ENCODE measurements around the gene SLC35C1. TPM values are rescaled to one million over a fixed set of nuclear protein-coding genes. Genes with fewer than 3 reads are reported as not detected.

Gene SLC35C1
- total and polyA plus RNA-seq, 2 donors from 2014 or later, result 5.7 to 20.6 TPM

GRCh38 chr11:45791524-45791923, 13.4 kb upstream of the SLC35C1 start:
- Histone ChIP-seq H3K9me3 (ENCODE audit: control insufficient read depth in 2 of 3, insufficient read depth in 1 of 3, low read length in 3 of 3) (no peaks in the 10 kb centered on the region), H3K36me3 (ENCODE audit: control insufficient read depth in 2 of 3, insufficient read depth in 3 of 3, low read length in 3 of 3) (no peaks in the 10 kb centered on the region), H3K27me3 (ENCODE audit: control insufficient read depth, insufficient read depth, low read length) (no peaks in the 10 kb centered on the region), H3K4me3 (ENCODE audit: low read length in 3 of 3) (no peak overlapping the region), H3K4me1 (ENCODE audit: control insufficient read depth in 2 of 3, insufficient read depth in 2 of 3, low read depth in 1 of 3, low read length in 3 of 3) (no peaks in the 10 kb centered on the region), H3K9ac (ENCODE audit: low read length in 3 of 3) (no peak overlapping the region), H3K27ac (ENCODE audit: low read depth in 2 of 2, low read length in 2 of 2) (no peak overlapping the region)
- intact Hi-C loops (cut with DNase I), result no loop called here
- DNase-seq (no peak), FAIRE-seq (no peak)
- no peak for TF ChIP-seq CTCF (IDR thresholded peaks at IDR 0.05; ENCODE audit: borderline replicate concordance, extremely low read depth, insufficient read depth)

- no peak for FAIRE-seq
- H3K4me3 ChIP-seq (ENCODE audit: low read length in 3 of 3), result no peak overlapping the region
- H3K27me3 ChIP-seq (ENCODE audit: control insufficient read depth, insufficient read depth, low read length), result no peaks in the 10 kb centered on the region
- intact Hi-C loops (cut with DNase I), result no loop called here
- H3K9ac ChIP-seq (ENCODE audit: low read length in 3 of 3), result no peak overlapping the region
- TF ChIP-seq CTCF (IDR thresholded peaks at IDR 0.05; ENCODE audit: borderline replicate concordance, extremely low read depth, insufficient read depth), result no peak
- no peaks in the 10 kb centered on the region for H3K9me3 ChIP-seq (ENCODE audit: control insufficient read depth in 2 of 3, insufficient read depth in 1 of 3, low read length in 3 of 3)
- H3K4me1 ChIP-seq (ENCODE audit: control insufficient read depth in 2 of 3, insufficient read depth in 2 of 3, low read depth in 1 of 3, low read length in 3 of 3), result no peaks in the 10 kb centered on the region
- no peak overlapping the region for H3K27ac ChIP-seq (ENCODE audit: low read depth in 2 of 2, low read length in 2 of 2)
- no peaks in the 10 kb centered on the region for H3K36me3 ChIP-seq (ENCODE audit: control insufficient read depth in 2 of 3, insufficient read depth in 3 of 3, low read length in 3 of 3)
- no peak for DNase-seq
Measured at GRCh38 chr11:45794169-45794568, 10.8 kb upstream of the SLC35C1 start.

GRCh38 chr11:45795379-45795778, 9.6 kb upstream of the SLC35C1 start:
- no peak for TF ChIP-seq CTCF (IDR thresholded peaks at IDR 0.05; ENCODE audit: borderline replicate concordance, extremely low read depth, insufficient read depth)
- Histone ChIP-seq H3K4me3 (ENCODE audit: low read length in 3 of 3) (no peak overlapping the region), H3K27ac (ENCODE audit: low read depth in 2 of 2, low read length in 2 of 2) (no peak overlapping the region), H3K9ac (ENCODE audit: low read length in 3 of 3) (no peak overlapping the region), H3K9me3 (ENCODE audit: control insufficient read depth in 2 of 3, insufficient read depth in 1 of 3, low read length in 3 of 3) (no peaks in the 10 kb centered on the region), H3K36me3 (ENCODE audit: control insufficient read depth in 2 of 3, insufficient read depth in 3 of 3, low read length in 3 of 3) (no peaks in the 10 kb centered on the region), H3K4me1 (ENCODE audit: control insufficient read depth in 2 of 3, insufficient read depth in 2 of 3, low read depth in 1 of 3, low read length in 3 of 3) (no peaks in the 10 kb centered on the region), H3K27me3 (ENCODE audit: control insufficient read depth, insufficient read depth, low read length) (no peaks in the 10 kb centered on the region)
- no peak for DNase-seq
- FAIRE-seq, result no peak
- intact Hi-C loops (cut with DNase I), result no loop called here

GRCh38 chr11:45796461-45796861, 8.5 kb upstream of the SLC35C1 start:
- no peak overlapping the region for H3K9ac ChIP-seq (ENCODE audit: low read length in 3 of 3)
- no peaks in the 10 kb centered on the region for H3K9me3 ChIP-seq (ENCODE audit: control insufficient read depth in 2 of 3, insufficient read depth in 1 of 3, low read length in 3 of 3)
- no peak for TF ChIP-seq CTCF (IDR thresholded peaks at IDR 0.05; ENCODE audit: borderline replicate concordance, extremely low read depth, insufficient read depth)
- no peak overlapping the region for H3K27ac ChIP-seq (ENCODE audit: low read depth in 2 of 2, low read length in 2 of 2)
- H3K4me3 ChIP-seq (ENCODE audit: low read length in 3 of 3), result no peak overlapping the region
- no peaks in the 10 kb centered on the region for H3K36me3 ChIP-seq (ENCODE audit: control insufficient read depth in 2 of 3, insufficient read depth in 3 of 3, low read length in 3 of 3)
- FAIRE-seq (no peak), DNase-seq (no peak)
- H3K27me3 ChIP-seq (ENCODE audit: control insufficient read depth, insufficient read depth, low read length), result no peaks in the 10 kb centered on the region
- no peaks in the 10 kb centered on the region for H3K4me1 ChIP-seq (ENCODE audit: control insufficient read depth in 2 of 3, insufficient read depth in 2 of 3, low read depth in 1 of 3, low read length in 3 of 3)
- intact Hi-C loops (cut with DNase I), result no loop called here
